ENCODE measurements around the gene NTF3. TPM values are rescaled to one million over a fixed set of nuclear protein-coding genes. Genes with fewer than 3 reads are reported as not detected.

Gene NTF3
- total RNA-seq, 1 experiment from 2014 or later = not detected

- TF ChIP-seq SIN3A (IDR thresholded peaks at IDR 0.05; ENCODE audit: low read depth) = no peak
- TF ChIP-seq TCF7L2 (IDR thresholded peaks at IDR 0.05; ENCODE audit: borderline replicate concordance, extremely low read depth, insufficient read depth, insufficient read length) = no peak
- no peak for TF ChIP-seq JUND (IDR thresholded peaks at IDR 0.05)
- TF ChIP-seq REST (IDR thresholded peaks at IDR 0.05; ENCODE audit: low read depth) = no peak
- TF ChIP-seq RAD21 (IDR thresholded peaks at IDR 0.05; ENCODE audit: low read depth) = no peak
- TF ChIP-seq CBX3 (IDR thresholded peaks at IDR 0.05; ENCODE audit: low read depth) = no peak
- TF ChIP-seq ZBTB33 (IDR thresholded peaks at IDR 0.05; ENCODE audit: extremely low read depth, insufficient replicate concordance, low read length) = no peak
- TF ChIP-seq YY1 (IDR thresholded peaks at IDR 0.05; ENCODE audit: extremely low read depth, insufficient replicate concordance, low read depth, low read length) = no peak
- TF ChIP-seq POLR2A (IDR thresholded peaks at IDR 0.05; ENCODE audit: borderline replicate concordance, extremely low read depth, insufficient read depth, insufficient read length) = no peak
- TF ChIP-seq SRF (IDR thresholded peaks at IDR 0.05; ENCODE audit: low read depth) = no peak
- TF ChIP-seq FOSL1 (IDR thresholded peaks at IDR 0.05; ENCODE audit: low read depth) = no peak
- TF ChIP-seq EGR1 (IDR thresholded peaks at IDR 0.05; ENCODE audit: low read depth) = no peak
- peaks cover 56% of the 10 kb centered on the region for H3K27me3 ChIP-seq (ENCODE audit: insufficient read depth, low read length)
- no peak overlapping the region for H3K9ac ChIP-seq (ENCODE audit: low read length)
- no peaks in the 10 kb centered on the region for H3K4me1 ChIP-seq (ENCODE audit: control insufficient read depth in 1 of 2, insufficient read depth in 2 of 2, low read length in 2 of 2)
- no peaks in the 10 kb centered on the region for H3K79me2 ChIP-seq (ENCODE audit: insufficient read depth, low read length)
- H2AFZ ChIP-seq (ENCODE audit: low read depth, low read length, poor library complexity, severe bottlenecking) = no peak overlapping the region
- ChIA-PET CTCF (no interaction called here), POLR2A (no interaction called here), RAD21 (ENCODE audit: low non-redundant PET in 1 of 2, low total read pairs in 2 of 2, uncharacterized antibody in 2 of 2, unreplicated experiment in 2 of 2) (no interaction called here)
- ATAC-seq (no peak), DNase-seq (ENCODE audit: low read depth, low spot score) (no peak)
- H3K4me2 ChIP-seq (ENCODE audit: low read length) = no peak overlapping the region
- H3K4me3 ChIP-seq (replicated peaks in 1 of 2; ENCODE audit: low read depth in 1 of 2, low read length in 2 of 2) = no peak overlapping the region
- no peaks in the 10 kb centered on the region for H3K36me3 ChIP-seq (ENCODE audit: control insufficient read depth in 1 of 2, insufficient read depth in 2 of 2, low read length in 2 of 2)
- no peaks in the 10 kb centered on the region for H4K20me1 ChIP-seq (ENCODE audit: insufficient read depth)
- H3K9me2 ChIP-seq (ENCODE audit: insufficient read depth) = no peaks in the 10 kb centered on the region
- intact Hi-C loops (cut with micrococcal nuclease) = no loop called here
- H3K9me3 ChIP-seq (ENCODE audit: control insufficient read depth in 1 of 2, insufficient read depth in 1 of 2, low read depth in 1 of 2, low read length in 2 of 2) = no peaks in the 10 kb centered on the region
- no TSS peak for BruUV-seq (replicated peaks)
- no peak overlapping the region for H3K27ac ChIP-seq (ENCODE audit: low read depth, low read length)
These were observed 36.0 kb downstream of the NTF3 start for GRCh38 chr12:5467931-5468330.
